ENCODE measurements around the gene TP53I11.

The TP53I11 gene

GRCh38 chr11:44917741-44918140 lies 32.9 kb downstream of the TP53I11 start:
- no peak overlapping the region for H3K4me3 ChIP-seq (replicated peaks; ENCODE audit: low read depth, low read length)
- TF ChIP-seq CTCF (IDR thresholded peaks at IDR 0.05; ENCODE audit: low read length, missing control alignments), result no peak
- no peak for DNase-seq (ENCODE audit: low read depth)

GRCh38 chr11:44916801-44917385 lies 33.8 kb downstream of the TP53I11 start:
- no peak for DNase-seq (ENCODE audit: low read depth)
- no peak overlapping the region for H3K4me3 ChIP-seq (replicated peaks; ENCODE audit: low read depth, low read length)
- TF ChIP-seq CTCF (IDR thresholded peaks at IDR 0.05; ENCODE audit: low read length, missing control alignments), result no peak

- DNase-seq (ENCODE audit: low read depth), result no peak
- TF ChIP-seq CTCF (IDR thresholded peaks at IDR 0.05; ENCODE audit: low read length, missing control alignments), result no peak
- H3K4me3 ChIP-seq (replicated peaks; ENCODE audit: low read depth, low read length), result no peak overlapping the region
These were observed 34.4 kb downstream of the TP53I11 start for GRCh38 chr11:44916331-44916730.

- TF ChIP-seq CTCF (IDR thresholded peaks at IDR 0.05; ENCODE audit: low read length, missing control alignments), result no peak
- H3K4me3 ChIP-seq (replicated peaks; ENCODE audit: low read depth, low read length), result no peak overlapping the region
- DNase-seq (ENCODE audit: low read depth), result no peak
These were observed 35.1 kb downstream of the TP53I11 start for GRCh38 chr11:44915621-44916020.

GRCh38 chr11:44915004-44915403 lies 35.7 kb downstream of the TP53I11 start:
- no peak overlapping the region for H3K4me3 ChIP-seq (replicated peaks; ENCODE audit: low read depth, low read length)
- TF ChIP-seq CTCF (IDR thresholded peaks at IDR 0.05; ENCODE audit: low read length, missing control alignments), result no peak
- no peak for DNase-seq (ENCODE audit: low read depth)

- no peak for TF ChIP-seq CTCF (IDR thresholded peaks at IDR 0.05; ENCODE audit: low read length, missing control alignments)
- H3K4me3 ChIP-seq (replicated peaks; ENCODE audit: low read depth, low read length), result no peak overlapping the region
- no peak for DNase-seq (ENCODE audit: low read depth)
These were observed 36.6 kb downstream of the TP53I11 start for GRCh38 chr11:44914105-44914504.

- H3K4me3 ChIP-seq (replicated peaks; ENCODE audit: low read depth, low read length), result no peak overlapping the region
- no peak for TF ChIP-seq CTCF (IDR thresholded peaks at IDR 0.05; ENCODE audit: low read length, missing control alignments)
- DNase-seq (ENCODE audit: low read depth), result no peak
These were observed 37.2 kb downstream of the TP53I11 start for GRCh38 chr11:44913502-44913901.
